Esophagus muscularis mucosa (tissue), 4 donors: ENCODE measurements around the gene CD8B2. TPM values are rescaled to one million over a fixed set of nuclear protein-coding genes. Genes with fewer than 3 reads are reported as not detected.
"Not testable (repeated sequence)": the region's sequence is repeated elsewhere in the genome, so short reads cannot be mapped to it uniquely, and the experiment has no call there.

Experiments used
- DNase-seq: peaks from one replicate; pipeline ENCODE4 v3.0.0-alpha.2; 2017; ENCODE audit errors: extremely low spot score
- H3K27ac ChIP-seq, 4 donors: fragments of 200-600 bp; sonication (generic); replicated peaks in 1 of 4; 1 replicate in 3 of 4; 2 replicates in 1 of 4; pipeline ENCODE4 v1.5.1; 2016 to 2019; ENCODE audit warnings: mild to moderate bottlenecking in 1 of 4
- H3K27me3 ChIP-seq, 4 donors: fragments of 200-600 bp; sonication (generic); one replicate each; pipeline versions ENCODE4 v1.5.1 to v1.6.0; 2016 to 2019
- H3K36me3 ChIP-seq, 4 donors: fragments of 200-600 bp; sonication (generic); one replicate each; pipeline ENCODE4 v1.5.1; 2016 to 2019
- H3K4me1 ChIP-seq, 4 donors: fragments of 200-600 bp; sonication (generic); one replicate each; pipeline ENCODE4 v1.5.1; 2016 to 2019
- H3K4me3 ChIP-seq, 4 donors: fragments of 200-600 bp; sonication (generic); 1 replicate in 2 of 4; 2 replicates in 2 of 4; pipeline ENCODE4 v1.5.1; 2016 to 2019; ENCODE audit warnings: mild to moderate bottlenecking in 4 of 4, moderate library complexity in 1 of 4
- H3K9me3 ChIP-seq, 4 donors: fragments of 200-600 bp; sonication (generic); 1 replicate in 3 of 4; 2 replicates in 1 of 4; pipeline ENCODE4 v1.5.1; 2016 to 2019
- WGBS: methylation state at CpG from one replicate; pipeline ENCODE4 v1.1.5; 2018; 5-methylcytosine and 5-hydroxymethylcytosine counted together
- intact Hi-C: fragments of 100-400 bp; cut with DNase I; formaldehyde crosslinking; loops from one replicate; pipeline ENCODE4 v1.15.1; 2023
- total RNA-seq, 4 donors: library from RNA; depleted of rRNA; stranded (reverse); fragments of >200 nt; gene quantifications; one replicate each; pipeline versions ENCODE4 v1.1.0 to v1.2.1, GENCODE V29; 2016

The CD8B2 gene
- total RNA-seq, 4 donors from 2014 or later, result 0.13 TPM; not detected in 3

DNA sequence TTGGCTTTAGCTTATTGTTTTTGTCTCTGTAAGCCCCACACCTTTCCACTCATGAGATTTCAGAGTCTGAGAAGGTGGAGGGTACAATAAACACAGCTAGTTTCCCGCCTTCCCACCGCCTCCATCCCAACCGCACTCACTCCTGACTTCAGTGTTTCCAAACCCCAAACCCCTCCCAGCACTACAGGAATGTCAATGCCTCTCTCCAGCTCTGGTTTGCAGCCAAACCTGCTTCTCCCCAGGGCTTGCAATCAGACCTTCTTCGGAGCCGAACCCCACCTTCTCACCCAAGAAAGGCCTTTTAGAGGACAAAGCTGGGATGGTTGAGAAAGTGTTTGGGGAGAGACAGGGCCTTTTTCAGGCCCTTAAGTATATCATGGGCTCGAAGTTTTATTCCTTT lies 5.7 kb downstream of the CD8B2 start:
- H3K4me3 ChIP-seq, H3K4me1 ChIP-seq, DNase-seq, intact Hi-C loops, H3K9me3 ChIP-seq, H3K27ac ChIP-seq, H3K36me3 ChIP-seq, H3K27me3 ChIP-seq: not testable (repeated sequence)
- WGBS, result 34% methylated on average over 6 of the region's 6 CpGs

DNA sequence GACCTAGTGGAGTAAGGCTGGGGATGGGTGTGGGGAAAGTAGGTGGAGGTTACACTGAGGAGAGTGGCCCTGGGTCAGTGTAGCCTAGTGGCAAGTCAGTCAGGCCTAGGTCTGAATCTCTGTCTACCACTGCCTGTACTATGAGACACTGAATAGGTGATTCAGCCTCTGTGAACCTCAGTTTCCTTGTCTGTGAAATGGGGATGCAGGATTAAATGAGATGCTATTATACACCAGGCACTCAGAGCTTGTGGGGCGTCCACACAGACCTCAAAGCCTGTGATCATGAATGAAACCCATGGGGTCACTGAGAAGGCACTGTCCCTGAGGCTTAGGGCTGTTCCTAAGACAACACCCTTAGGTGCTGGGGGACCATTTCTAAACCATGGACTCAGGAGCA lies 11.4 kb downstream of the CD8B2 start:
- H3K27ac ChIP-seq, H3K9me3 ChIP-seq, H3K36me3 ChIP-seq, H3K4me3 ChIP-seq, DNase-seq, H3K27me3 ChIP-seq, intact Hi-C loops, H3K4me1 ChIP-seq: not testable (repeated sequence)
- WGBS, result 67% methylated on average over 1 of the region's 1 CpG

GRCh38 chr2:106500350-106500749 lies 13.2 kb downstream of the CD8B2 start:
- H3K4me3 ChIP-seq, H3K27ac ChIP-seq, H3K4me1 ChIP-seq, intact Hi-C loops, H3K27me3 ChIP-seq, H3K9me3 ChIP-seq, DNase-seq, H3K36me3 ChIP-seq: not testable (repeated sequence)
- 83% methylated on average over 6 of the region's 7 CpGs for WGBS

DNA sequence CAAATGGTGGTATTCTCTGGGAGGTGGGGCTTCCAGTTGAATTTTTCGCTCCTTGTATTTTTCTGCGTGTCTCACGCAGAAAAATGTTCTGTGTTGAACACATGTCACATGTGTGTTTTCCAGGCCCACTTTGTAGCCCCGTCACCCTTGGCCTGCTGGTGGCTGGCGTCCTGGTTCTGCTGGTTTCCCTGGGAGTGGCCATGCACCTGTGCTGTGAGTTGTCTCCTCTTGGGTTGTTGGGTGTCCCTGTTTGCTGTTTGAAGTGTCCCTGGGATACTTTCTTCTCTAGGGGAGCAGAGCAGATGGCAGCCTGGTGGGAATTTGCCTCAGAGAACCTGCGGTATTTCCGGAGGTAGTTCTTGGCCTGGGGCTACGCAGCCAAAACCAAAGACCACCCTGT lies 15.2 kb downstream of the CD8B2 start:
- H3K27me3 ChIP-seq, H3K4me1 ChIP-seq, H3K4me3 ChIP-seq, H3K9me3 ChIP-seq, intact Hi-C loops, H3K27ac ChIP-seq, H3K36me3 ChIP-seq, DNase-seq: not testable (repeated sequence)
- WGBS, result 89% methylated on average over 7 of the region's 8 CpGs

GRCh38 chr2:106504192-106504591 lies 17.0 kb downstream of the CD8B2 start:
- DNase-seq, H3K4me3 ChIP-seq, H3K27me3 ChIP-seq, H3K9me3 ChIP-seq, H3K27ac ChIP-seq, H3K4me1 ChIP-seq, intact Hi-C loops, H3K36me3 ChIP-seq: not testable (repeated sequence)
- WGBS, result 92% methylated on average over 11 of the region's 11 CpGs

GRCh38 chr2:106504787-106505186 lies 17.6 kb downstream of the CD8B2 start:
- H3K4me3 ChIP-seq, intact Hi-C loops, H3K36me3 ChIP-seq, H3K9me3 ChIP-seq, H3K27me3 ChIP-seq, DNase-seq, H3K27ac ChIP-seq, H3K4me1 ChIP-seq: not testable (repeated sequence)
- 89% methylated on average over 4 of the region's 4 CpGs for WGBS

- H3K4me3 ChIP-seq, H3K36me3 ChIP-seq, H3K4me1 ChIP-seq, H3K27ac ChIP-seq, DNase-seq, H3K27me3 ChIP-seq, H3K9me3 ChIP-seq, intact Hi-C loops: not testable (repeated sequence)
- WGBS, result 81% methylated on average over 6 of the region's 9 CpGs
Observed at GRCh38 chr2:106506002-106506687, 19.0 kb downstream of the CD8B2 start.

- peaks cover 0 to 13% (median 7%) of the 10 kb centered on the region in 4 donors for H3K4me1 ChIP-seq
- H3K36me3 ChIP-seq, H3K27me3 ChIP-seq, intact Hi-C loops, H3K9me3 ChIP-seq, H3K27ac ChIP-seq, H3K4me3 ChIP-seq, DNase-seq: not testable (repeated sequence)
- WGBS, result 76% methylated on average over 8 of the region's 11 CpGs
Observed at GRCh38 chr2:106508660-106509373, 21.7 kb downstream of the CD8B2 start.

GRCh38 chr2:106509374-106509770 lies 22.2 kb downstream of the CD8B2 start:
- peaks cover 0 to 13% (median 7%) of the 10 kb centered on the region in 4 donors for H3K4me1 ChIP-seq
- H3K36me3 ChIP-seq, H3K27me3 ChIP-seq, H3K27ac ChIP-seq, H3K4me3 ChIP-seq, H3K9me3 ChIP-seq, DNase-seq, intact Hi-C loops: not testable (repeated sequence)
- 93% methylated on average over 2 of the region's 6 CpGs for WGBS

DNA sequence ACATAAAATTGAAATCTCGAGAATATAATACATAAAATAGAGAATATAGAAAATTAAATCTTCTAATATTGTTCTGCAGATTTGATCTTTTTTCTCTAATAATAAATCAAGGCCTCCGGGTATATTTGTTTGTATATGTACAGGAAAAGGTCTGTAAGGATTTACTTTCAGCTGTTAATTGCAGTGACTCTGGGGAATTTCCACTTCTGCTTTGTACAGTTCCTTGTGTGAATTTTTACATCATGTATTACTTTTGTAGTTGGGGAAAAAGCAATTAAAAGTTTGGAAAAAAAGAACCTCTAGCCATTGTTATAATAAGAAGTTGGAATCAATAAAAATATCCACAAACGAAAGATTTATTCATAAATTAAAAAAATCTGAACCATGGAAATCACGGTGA lies 23.6 kb downstream of the CD8B2 start:
- H3K4me3 ChIP-seq, H3K27me3 ChIP-seq, H3K9me3 ChIP-seq, H3K36me3 ChIP-seq, intact Hi-C loops, H3K27ac ChIP-seq, DNase-seq: not testable (repeated sequence)
- H3K4me1 ChIP-seq, result peaks cover 0 to 13% (median 7%) of the 10 kb centered on the region in 4 donors
- 82% methylated on average over 4 of the region's 4 CpGs for WGBS
